IPS DF 4.7 (cell line): ENCODE data around the gene CHD1.
"Not testable (repeated sequence)": the region's sequence is repeated elsewhere in the genome, so short reads cannot be mapped to it uniquely, and the experiment has no call there.

Experiments
- DNase-seq: peaks from one replicate; pipeline ENCODE4 v3.0.0-alpha.2; 2013; ENCODE audit warnings: low spot score; ENCODE audit errors: extremely low read depth

Gene CHD1

GRCh38 chr5:98928873-98929709 is at the start of gene CHD1:
TSS of gene CHD1 (minus strand) at chr5:98929007. CDS start at chr5:98926386, 2,621 bp downstream.
- peak; percentile 53 for DNase-seq

- no peak for DNase-seq
These were observed 49.7 kb upstream of the CHD1 start for GRCh38 chr5:98978528-98978927.

- DNase-seq: no peak
These were observed 48.9 kb upstream of the CHD1 start for GRCh38 chr5:98977723-98978122.

GRCh38 chr5:98975682-98976407 is 47.0 kb upstream of the CHD1 start:
- DNase-seq: no peak

GRCh38 chr5:98975223-98975622 is 46.4 kb upstream of the CHD1 start:
- no peak for DNase-seq

- no peak for DNase-seq
These were observed 40.6 kb upstream of the CHD1 start for GRCh38 chr5:98969400-98969799.

GRCh38 chr5:98968056-98968564 is 39.3 kb upstream of the CHD1 start:
- DNase-seq: no peak

- no peak for DNase-seq
These were observed 36.4 kb upstream of the CHD1 start for GRCh38 chr5:98965226-98965625.

GRCh38 chr5:98964621-98965020 is 35.8 kb upstream of the CHD1 start:
- no peak for DNase-seq

- DNase-seq: peak; percentile 22
These were observed 34.2 kb upstream of the CHD1 start for GRCh38 chr5:98963019-98963418.

GRCh38 chr5:98962587-98962986 is 33.8 kb upstream of the CHD1 start:
- DNase-seq: no peak

- DNase-seq: no peak
These were observed 33.0 kb upstream of the CHD1 start for GRCh38 chr5:98961665-98962344.

GRCh38 chr5:98957307-98957706 is 28.5 kb upstream of the CHD1 start:
- no peak for DNase-seq

- not testable (repeated sequence) for DNase-seq
These were observed 27.1 kb upstream of the CHD1 start for GRCh38 chr5:98955888-98956287.

GRCh38 chr5:98955471-98955870 is 26.7 kb upstream of the CHD1 start:
- DNase-seq: not testable (repeated sequence)

GRCh38 chr5:98954392-98955028 is 25.7 kb upstream of the CHD1 start:
- no peak for DNase-seq

GRCh38 chr5:98942847-98943246 is 14.0 kb upstream of the CHD1 start:
- no peak for DNase-seq

- DNase-seq: no peak
These were observed 12.5 kb upstream of the CHD1 start for GRCh38 chr5:98941131-98941883.

- DNase-seq: no peak
These were observed 11.8 kb upstream of the CHD1 start for GRCh38 chr5:98940581-98940980.

- DNase-seq: no peak
These were observed 9.7 kb upstream of the CHD1 start for GRCh38 chr5:98938464-98938863.
